ENCODE measurements around the gene GCLC. TPM values are rescaled to one million over a fixed set of nuclear protein-coding genes. Genes with fewer than 3 reads are reported as not detected.

Gene GCLC
- polyA plus RNA-seq, 4 donors, result 18.7 to 28.3 (median 23.9) TPM

GRCh38 chr6:53528107-53528506, 16.8 kb downstream of the GCLC start:
- DNase-seq (ENCODE audit: low read depth in 4 of 4, low spot score in 2 of 4), result no peak

DNA sequence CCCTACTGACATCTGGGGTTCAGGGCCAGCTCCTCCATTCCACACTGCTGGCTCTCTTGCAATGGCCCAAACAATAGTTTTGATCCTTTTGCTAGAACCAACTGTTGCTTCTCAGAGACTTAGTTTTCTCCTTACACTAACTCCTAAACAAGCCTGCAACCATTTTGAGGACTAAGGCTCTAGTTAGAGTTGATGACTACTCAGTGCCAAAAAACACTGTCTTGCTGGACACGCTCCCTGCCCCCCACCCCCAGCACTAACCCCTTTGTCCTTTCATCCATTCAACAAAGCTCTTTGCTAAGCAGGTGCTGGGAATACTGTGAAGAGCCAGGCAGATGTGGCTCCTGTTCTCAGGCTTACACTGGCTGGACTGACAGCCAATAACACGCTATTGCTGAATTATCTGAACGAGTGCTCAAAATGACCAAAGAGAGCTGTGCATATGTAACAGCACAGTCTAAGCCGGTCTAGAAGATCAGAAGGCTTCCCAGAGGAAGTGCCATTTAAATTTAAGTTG, 17.6 kb downstream of the GCLC start:
- no peak for DNase-seq (ENCODE audit: low read depth in 4 of 4, low spot score in 2 of 4)

DNA sequence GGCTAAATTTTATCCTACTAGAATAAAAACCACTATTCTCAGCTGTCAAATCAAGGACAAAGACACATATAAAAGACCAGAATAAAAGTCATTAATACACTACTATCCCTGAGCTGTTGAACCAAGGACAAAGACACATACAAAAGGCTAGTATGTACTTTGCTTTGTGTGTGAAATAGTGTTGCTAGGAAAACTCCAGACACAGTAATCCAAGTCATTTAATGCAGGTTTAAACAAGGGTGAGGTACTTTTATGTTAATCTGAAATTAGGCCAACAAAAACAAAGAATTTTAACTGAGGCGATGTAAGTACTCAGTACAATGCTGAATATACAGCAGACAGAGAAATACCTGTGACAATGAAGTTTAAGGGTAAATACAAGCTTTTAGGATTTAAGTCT, 18.9 kb downstream of the GCLC start:
- no peak for DNase-seq (ENCODE audit: low read depth in 4 of 4, low spot score in 2 of 4)

DNA sequence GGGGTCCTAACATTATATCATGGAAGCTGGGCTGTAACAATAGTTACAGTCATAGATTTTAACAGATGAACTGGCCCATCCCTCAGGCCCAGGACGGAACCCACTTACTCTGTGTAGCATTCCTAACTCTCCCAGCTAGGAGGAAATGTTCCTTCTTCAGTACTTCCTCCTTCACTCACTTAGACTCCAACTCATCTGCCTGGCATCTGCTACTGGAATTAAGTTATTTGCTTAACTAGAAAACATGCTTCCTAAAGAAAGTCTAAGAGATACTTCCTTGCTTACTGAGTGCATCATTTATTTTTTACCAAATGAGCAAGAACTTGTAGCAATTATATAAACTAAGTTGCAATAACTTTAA, 20.5 kb downstream of the GCLC start:
- DNase-seq (ENCODE audit: low read depth in 4 of 4, low spot score in 2 of 4), result no peak

- DNase-seq (ENCODE audit: low read depth in 4 of 4, low spot score in 2 of 4), result no peak
These were observed 21.1 kb downstream of the GCLC start for GRCh38 chr6:53523511-53524454.

DNA sequence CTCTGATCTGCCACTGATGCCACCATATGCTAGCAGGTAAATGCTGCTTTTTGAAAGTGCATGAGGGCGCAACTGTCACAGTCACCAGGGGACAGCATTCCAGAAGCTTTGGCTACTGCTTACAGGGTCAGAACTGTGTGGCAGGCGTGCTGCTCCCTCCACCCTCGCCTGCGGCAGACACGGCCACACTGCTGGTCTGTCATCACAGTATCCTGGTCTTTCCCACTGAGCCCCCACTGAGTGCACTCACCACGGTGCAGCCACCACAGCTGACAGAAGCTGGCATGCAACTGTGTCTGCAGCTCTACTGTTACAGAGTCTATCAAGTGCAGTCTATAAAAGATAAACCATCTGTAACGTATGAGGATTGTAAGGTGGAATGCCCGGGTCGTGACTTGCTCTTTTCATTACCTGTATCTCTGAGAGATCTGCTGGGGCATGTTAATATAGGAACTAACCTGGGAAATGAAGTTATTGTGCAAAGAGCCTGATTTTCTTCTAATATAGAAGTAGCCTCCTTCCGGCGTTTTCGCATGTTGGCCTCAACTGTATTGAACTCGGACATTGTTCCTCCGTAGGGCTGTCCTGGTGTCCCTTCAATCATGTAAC, 24.5 kb downstream of the GCLC start:
- no peak for DNase-seq (ENCODE audit: low read depth in 4 of 4, low spot score in 2 of 4)

GRCh38 chr6:53518862-53519261, 26.0 kb downstream of the GCLC start:
- DNase-seq (ENCODE audit: low read depth in 4 of 4, low spot score in 2 of 4), result no peak

DNA sequence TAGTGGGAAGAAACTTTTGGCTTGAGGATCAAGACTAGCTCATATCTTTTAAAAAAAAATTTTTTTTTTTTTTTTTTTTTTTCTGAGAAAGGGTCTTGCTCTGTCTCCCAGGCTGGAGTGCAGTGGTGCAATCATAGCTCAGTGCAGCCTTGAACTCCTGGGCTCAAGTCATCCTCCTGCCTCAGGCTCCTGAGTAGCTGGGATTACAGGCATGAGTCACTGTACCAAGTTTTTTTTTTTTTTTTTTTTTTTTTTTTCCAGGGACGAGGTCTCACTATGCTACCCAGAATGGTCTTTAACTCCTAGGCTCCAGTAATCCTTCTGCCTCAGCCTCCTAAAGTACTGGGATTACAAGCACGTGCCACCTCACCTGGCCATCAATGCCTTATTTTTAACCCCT, 27.9 kb downstream of the GCLC start:
- no peak for DNase-seq (ENCODE audit: low read depth in 4 of 4, low spot score in 2 of 4)

DNA sequence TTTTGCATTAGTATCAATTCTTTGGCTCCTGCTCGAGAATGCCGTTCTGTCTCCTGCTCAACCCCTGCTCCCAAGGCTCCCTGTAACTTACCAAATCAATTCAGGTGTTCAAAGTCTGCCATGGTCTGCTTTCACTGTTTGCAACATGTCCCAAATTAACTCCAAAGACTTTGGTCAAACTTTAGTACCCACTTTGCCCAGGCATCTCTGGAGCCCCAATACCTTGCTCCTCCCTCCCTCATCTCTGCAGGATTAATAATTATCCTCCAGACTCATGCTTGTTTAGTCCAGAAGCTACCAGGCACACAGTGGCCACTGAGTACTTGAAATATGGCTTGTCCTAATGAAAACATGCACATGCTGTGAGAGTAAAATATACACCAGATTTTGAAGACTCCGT, 30.2 kb downstream of the GCLC start:
- no peak for DNase-seq (ENCODE audit: low read depth in 4 of 4, low spot score in 2 of 4)

GRCh38 chr6:53513519-53513966, 31.4 kb downstream of the GCLC start:
- DNase-seq (ENCODE audit: low read depth in 4 of 4, low spot score in 2 of 4), result no peak

DNA sequence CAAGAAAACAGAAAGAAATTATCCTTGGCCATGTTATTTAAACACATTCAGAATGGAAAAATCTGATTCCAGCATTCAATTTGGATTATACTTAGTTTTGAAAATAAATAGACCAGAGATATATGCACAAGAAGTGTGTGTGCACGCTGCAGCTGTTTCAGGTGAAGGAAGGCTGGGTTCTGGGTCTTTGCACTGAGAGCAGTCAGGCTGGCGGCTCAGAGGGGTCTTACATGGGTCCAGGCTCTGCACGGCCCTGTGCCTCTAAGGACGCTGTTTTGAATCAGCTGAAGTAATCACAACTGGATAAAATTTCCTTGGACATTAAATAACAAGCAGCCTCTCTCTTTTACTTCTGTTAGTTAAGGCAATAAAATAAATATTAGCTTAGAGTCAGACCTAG, 31.8 kb downstream of the GCLC start:
- DNase-seq (ENCODE audit: low read depth in 4 of 4, low spot score in 2 of 4), result no peak

DNA sequence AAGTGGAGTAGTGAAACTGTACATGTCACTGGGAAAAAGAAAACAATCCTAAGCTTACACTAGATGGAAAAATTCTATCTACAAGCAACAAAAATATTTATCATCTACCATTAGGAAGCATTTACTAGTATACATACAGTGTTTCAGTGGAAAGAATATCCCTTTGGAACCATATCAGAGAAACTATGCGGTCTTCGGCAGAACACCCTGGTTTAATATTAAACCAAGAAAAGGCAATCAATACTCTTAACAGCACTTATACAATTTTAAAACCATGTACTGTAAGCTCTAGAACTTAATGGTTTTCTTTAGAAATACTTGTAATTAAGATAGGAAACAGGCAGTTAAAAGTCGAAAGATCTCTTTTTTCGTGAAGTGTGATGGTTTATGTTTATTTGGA, 32.3 kb downstream of the GCLC start:
- DNase-seq (ENCODE audit: low read depth in 4 of 4, low spot score in 2 of 4), result no peak

- DNase-seq (ENCODE audit: low read depth in 4 of 4, low spot score in 2 of 4), result no peak
These were observed 34.2 kb downstream of the GCLC start for GRCh38 chr6:53510746-53511145.

DNA sequence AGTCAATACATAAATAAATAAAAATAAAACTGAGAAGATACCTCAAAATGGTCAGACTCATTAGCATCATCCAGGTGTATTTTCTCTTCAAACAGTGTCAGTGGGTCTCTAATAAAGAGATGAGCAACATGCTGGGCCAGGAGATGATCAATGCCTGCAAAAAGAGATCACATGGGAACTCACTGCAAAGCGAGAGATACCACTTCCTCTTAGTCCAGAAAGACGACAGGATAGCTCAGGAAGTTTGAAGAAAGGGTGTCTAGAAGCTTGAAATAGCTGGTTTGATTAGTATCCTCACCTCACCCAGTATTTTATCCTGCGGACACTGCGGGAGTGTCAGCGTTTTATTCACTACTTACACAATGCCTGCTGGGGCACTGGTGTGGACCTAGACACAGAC, 38.0 kb downstream of the GCLC start:
- DNase-seq (ENCODE audit: low read depth in 4 of 4, low spot score in 2 of 4), result no peak

- DNase-seq (ENCODE audit: low read depth in 4 of 4, low spot score in 2 of 4), result no peak
These were observed 40.4 kb downstream of the GCLC start for GRCh38 chr6:53504512-53504911.

GRCh38 chr6:53503060-53503459, 41.8 kb downstream of the GCLC start:
- DNase-seq (ENCODE audit: low read depth in 4 of 4, low spot score in 2 of 4), result no peak

DNA sequence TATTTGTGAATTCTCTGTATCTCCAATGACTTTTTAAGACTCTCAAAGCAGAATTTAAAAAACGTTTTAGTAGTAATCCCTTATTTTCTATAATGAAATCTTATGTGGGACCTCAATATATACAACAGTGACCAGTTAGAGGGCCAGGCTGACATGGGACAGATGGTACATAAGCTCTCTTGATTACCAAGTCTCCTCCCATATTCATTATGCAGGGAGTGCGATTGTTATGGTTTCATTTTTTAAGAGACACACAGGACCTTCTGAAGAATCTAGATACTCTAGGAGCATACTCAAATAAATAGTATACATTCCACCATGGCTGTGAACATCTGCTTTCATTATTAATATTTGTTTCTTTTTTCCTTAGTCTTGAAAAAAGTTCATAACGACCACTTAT, 43.5 kb downstream of the GCLC start:
- DNase-seq (ENCODE audit: low read depth in 4 of 4, low spot score in 2 of 4), result no peak

DNA sequence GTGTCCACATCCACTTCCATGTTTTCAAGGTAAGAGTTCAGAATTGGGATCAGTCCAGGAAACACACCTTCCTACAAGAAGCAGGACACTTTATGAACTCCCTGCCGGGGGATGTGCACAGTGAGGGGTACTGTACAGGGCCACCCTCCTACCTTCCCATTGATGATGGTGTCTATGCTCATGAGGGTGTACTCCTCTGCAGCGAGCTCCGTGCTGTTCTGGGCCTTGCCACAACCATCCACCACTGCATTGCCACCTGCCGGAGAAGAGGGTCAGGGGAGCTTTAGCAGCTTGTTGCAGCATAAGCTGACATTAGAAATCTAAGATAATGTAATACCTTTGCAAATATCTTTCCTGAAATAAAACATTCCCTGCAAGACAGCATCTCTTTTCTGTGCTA, 44.8 kb downstream of the GCLC start:
- DNase-seq (ENCODE audit: low read depth in 4 of 4, low spot score in 2 of 4), result no peak

GRCh38 chr6:53499094-53499493, 45.8 kb downstream of the GCLC start:
- DNase-seq (ENCODE audit: low read depth in 4 of 4, low spot score in 2 of 4), result no peak

DNA sequence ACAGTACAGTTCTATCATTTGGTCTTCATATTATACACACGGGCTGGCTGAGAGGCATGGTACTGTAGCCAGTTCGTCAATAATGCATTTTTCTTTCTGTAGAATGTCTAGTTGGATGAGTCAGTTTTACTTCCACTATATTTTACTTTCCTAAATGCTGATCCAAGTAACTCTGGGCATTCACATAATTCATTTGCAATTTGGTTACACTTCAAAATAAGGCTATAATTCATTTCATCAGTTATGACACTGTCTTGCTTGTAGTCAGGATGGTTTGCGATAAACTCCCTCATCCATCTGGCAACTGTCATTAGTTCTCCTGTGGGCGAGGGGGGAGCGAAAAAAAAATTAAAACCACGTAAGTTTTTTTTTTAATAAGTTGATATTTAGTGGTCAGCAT, 46.3 kb downstream of the GCLC start:
- DNase-seq (ENCODE audit: low read depth in 4 of 4, low spot score in 2 of 4), result no peak

- no peak for DNase-seq (ENCODE audit: low read depth in 4 of 4, low spot score in 2 of 4)
These were observed 47.0 kb downstream of the GCLC start for GRCh38 chr6:53497905-53498304.

DNA sequence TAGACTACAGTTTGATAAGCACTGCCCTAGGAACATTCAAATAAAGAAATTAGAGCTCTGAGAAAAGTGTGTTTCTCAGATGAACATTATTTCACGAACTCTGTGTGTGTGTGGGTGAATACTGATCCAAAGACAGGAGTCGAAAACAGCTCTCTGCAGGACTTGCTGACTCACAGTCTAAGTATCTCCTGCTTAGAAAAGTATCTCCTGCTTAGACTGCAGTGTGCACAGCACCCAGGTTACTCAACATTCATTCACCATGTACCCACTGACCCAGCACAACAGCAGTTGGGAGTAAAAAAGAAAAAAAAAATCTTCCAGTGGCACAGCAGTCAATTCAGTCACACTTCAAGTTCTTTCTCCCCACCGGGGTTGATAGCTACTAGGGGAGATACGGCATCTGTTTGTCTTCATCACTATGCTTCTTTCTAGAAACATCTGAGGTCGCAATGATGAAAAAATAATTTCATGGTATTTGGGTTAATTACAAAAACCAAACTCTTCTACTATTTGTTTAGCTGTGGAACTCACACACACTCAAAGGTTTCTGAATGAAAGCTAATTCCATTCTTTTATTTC, 48.0 kb downstream of the GCLC start:
- DNase-seq (ENCODE audit: low read depth in 4 of 4, low spot score in 2 of 4), result no peak

Data from left renal cortex interstitium (tissue), 4 donors.